ENCODE measurements around the gene ARHGEF16.

Gene ARHGEF16

DNA sequence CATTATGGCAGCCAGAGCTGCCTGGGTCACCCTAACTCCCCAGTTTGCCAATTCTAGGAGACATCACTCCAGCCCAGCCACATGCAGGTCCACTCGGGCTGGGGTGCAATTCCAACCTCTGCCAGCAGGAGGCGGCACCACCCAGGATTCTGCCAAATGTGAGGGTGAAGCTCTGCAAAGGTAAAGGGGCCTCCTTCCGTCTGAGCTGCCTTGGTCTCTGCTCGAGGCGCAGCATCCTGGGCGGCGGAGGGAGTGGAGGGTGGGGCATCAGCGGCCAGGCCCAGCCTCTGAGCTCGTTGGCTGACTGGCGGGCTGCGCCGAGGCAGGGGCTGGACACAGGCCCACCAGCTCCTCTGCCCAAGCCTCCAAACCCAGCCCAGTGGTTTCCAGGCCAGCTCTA is 63.8 kb downstream of the ARHGEF16 start:
- TF ChIP-seq, protein P1, sequence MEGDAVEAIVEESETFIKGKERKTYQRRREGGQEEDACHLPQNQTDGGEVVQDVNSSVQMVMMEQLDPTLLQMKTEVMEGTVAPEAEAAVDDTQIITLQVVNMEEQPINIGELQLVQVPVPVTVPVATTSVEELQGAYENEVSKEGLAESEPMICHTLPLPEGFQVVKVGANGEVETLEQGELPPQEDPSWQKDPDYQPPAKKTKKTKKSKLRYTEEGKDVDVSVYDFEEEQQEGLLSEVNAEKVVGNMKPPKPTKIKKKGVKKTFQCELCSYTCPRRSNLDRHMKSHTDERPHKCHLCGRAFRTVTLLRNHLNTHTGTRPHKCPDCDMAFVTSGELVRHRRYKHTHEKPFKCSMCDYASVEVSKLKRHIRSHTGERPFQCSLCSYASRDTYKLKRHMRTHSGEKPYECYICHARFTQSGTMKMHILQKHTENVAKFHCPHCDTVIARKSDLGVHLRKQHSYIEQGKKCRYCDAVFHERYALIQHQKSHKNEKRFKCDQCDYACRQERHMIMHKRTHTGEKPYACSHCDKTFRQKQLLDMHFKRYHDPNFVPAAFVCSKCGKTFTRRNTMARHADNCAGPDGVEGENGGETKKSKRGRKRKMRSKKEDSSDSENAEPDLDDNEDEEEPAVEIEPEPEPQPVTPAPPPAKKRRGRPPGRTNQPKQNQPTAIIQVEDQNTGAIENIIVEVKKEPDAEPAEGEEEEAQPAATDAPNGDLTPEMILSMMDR (IDR thresholded peaks at IDR 0.05), result peak; percentile 74
- no peak for TF ChIP-seq ZFX (IDR thresholded peaks at IDR 0.05; ENCODE audit: borderline replicate concordance)

DNA sequence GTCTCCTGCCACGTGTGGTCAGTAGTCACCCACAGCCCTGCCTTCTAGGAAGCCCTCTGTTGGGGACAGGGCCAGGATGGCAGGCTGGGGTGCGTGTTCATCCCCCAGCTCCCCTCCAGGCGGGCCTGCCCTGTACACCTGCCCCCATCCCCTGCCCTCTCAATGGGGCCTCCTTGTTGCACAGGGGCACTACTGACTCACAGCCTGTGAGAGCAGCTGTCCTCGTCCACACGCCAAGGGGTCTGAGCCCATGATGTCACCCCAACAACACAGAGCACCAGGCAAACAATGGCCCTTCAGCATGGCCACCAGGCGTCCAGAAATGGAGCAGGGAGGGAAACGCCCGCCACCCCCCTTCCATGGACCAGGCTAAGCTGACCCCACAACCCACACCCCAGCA is 64.3 kb downstream of the ARHGEF16 start:
- no peak overlapping the region for H3K27ac ChIP-seq
- TF ChIP-seq ZFX (IDR thresholded peaks at IDR 0.05; ENCODE audit: borderline replicate concordance), result no peak
- TF ChIP-seq, protein P1 (IDR thresholded peaks at IDR 0.05), result no peak

More for the DNA sequence above, 63.8 kb downstream of the ARHGEF16 start:
- no peak overlapping the region for H3K27ac ChIP-seq

DNA sequence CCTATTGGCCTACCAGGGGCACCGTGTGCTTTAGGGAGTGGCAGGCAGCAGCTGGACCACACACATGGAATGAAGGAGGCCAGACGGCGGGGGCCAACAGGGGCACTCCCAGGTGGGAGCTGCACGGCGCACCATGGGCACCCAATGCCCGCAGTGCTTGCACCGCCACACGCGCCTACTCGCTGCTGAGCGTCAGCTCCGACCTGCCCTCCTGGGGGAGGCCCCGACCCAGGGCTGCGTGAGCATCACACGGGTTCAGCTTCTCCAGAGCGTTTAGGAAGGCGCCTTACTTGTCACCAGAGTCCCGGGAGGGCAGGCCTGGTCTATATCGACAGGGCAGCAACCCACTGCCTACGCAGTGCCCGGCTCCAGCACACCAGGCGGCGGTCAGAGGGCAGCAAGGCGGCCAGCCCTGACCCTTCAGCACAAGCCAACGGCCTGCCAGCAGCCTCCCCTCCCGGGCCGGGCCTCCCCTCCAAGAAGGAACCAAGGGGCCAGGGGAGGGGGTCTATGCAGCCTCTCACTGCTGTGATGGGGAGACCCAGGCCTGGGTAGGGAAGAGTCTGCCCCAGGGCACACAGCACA is 64.9 kb downstream of the ARHGEF16 start:
- H3K27ac ChIP-seq, result no peak overlapping the region
- TF ChIP-seq ZFX (IDR thresholded peaks at IDR 0.05; ENCODE audit: borderline replicate concordance), result no peak
- TF ChIP-seq, protein P1 (IDR thresholded peaks at IDR 0.05), result no peak

DNA sequence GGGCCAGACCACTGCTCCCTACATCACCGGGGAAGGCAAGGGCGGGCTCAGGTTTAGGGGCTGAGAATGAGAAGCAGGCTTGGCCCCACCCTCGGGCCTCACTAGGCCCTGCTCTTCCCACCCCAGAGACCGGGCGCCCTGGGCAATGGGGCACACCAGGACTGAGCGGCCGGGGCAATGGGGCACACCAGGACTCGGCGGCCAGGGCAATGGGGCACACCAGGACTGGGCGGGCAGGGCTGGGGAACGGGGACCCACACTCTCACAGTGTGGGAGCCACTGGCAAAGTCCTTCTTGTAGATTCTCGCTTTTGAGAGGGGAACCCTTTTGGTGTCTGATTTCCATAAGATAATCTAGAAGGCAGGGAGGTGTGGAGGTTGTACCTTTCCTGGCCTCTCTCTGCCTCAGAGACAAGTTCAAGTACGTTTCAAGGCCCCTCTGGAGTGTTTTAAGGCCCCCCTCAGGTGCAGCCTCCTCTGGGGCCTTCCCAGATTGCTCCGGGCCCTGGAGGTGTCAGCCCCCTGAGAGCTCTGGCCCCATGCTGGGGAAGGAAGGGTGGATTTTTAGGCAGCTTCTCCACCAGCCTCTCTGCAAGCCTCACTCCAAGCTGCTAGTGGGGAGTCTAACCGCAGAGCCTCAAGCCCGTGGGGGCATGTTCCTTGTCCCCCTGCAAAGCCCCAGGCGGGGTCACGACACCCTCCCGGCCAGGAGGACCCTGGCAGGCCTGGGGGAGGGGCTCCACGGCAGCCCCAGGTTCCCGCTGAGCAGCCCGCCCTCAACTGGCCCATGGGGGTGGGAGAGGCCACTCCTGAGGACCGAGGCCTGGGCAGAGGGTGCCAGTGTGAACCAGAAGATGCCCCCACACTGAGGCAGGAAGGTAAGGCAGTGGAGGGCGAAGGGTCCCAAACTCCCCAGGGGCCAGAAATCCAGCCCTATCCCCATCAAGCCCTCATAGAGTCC is 66.2 kb downstream of the ARHGEF16 start:
- no peak for TF ChIP-seq ZFX (IDR thresholded peaks at IDR 0.05; ENCODE audit: borderline replicate concordance)
- TF ChIP-seq, protein P1 (IDR thresholded peaks at IDR 0.05), result no peak
- H3K27ac ChIP-seq, result no peak overlapping the region

DNA sequence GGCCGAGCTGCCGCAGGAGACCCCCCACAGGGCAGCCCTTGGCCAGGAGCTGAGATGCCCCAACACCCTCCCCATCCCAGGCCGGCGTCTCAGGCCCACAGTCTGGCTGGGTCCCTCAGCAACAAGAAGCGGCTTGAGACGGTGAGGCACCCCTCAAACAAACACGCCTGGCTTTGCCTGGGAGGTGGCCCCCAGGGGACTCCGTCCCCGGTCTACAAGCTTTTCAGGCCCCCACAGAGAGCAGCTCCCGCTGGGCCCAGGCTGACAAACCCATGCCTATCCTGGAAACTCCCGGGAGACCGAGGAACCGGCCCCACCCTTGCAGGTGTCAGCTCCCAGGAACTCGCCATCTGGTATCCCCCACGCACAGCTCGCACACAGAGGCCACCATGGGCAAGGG is 67.0 kb downstream of the ARHGEF16 start:
- TF ChIP-seq ZFX (IDR thresholded peaks at IDR 0.05; ENCODE audit: borderline replicate concordance), result no peak
- TF ChIP-seq, protein P1 (IDR thresholded peaks at IDR 0.05), result no peak
- H3K27ac ChIP-seq, result no peak overlapping the region

DNA sequence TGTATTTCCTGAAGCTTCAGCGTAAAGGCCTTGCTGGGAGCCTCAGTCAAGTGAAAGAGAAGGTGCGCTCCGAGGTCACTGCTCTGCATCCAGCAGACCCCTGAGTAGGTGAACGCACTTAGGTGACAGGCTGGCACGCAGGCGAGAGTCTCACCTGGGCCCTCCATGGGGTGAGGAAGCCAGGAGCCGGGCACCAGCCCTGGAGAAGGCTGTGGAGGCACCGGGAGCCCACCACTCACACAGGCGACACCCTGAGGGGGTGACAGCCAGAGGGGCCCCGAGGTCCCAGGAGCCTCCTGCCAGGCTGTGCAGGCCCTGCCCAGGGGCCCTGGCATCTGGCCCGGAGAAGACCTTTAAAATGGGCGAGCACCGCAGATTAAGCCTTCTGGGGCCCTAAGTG is 67.6 kb downstream of the ARHGEF16 start:
- TF ChIP-seq ZFX (IDR thresholded peaks at IDR 0.05; ENCODE audit: borderline replicate concordance), result no peak
- TF ChIP-seq, protein P1 (IDR thresholded peaks at IDR 0.05), result no peak
- no peak overlapping the region for H3K27ac ChIP-seq
